HEK293 (cell line): ENCODE data around the gene EFNB1.

ENCODE experiments used
- CTCF ChIA-PET: fragments of 350-600 bp; formaldehyde crosslinking; extraction: SDS; loops from one replicate; lab custom pipeline; 2021; ENCODE audit warnings: antibody characterized with exemption; lab: Yijun Ruan, JAX
- POLR2A ChIA-PET: fragments of 300-600 bp; formaldehyde crosslinking; extraction: SDS; loops from one replicate; lab custom pipeline; 2020; ENCODE audit warnings: antibody characterized with exemption, inconsistent platforms; lab: Yijun Ruan, JAX
- H3K27ac ChIP-seq: fragments of 200-500 bp; sonication (Bioruptor generic); 2 replicates; pipeline ENCODE4 v1.5.1; 2014; ENCODE audit warnings: low read depth, low read length, control low read depth, inconsistent platforms; ENCODE audit errors: extremely low read depth
- H3K36me3 ChIP-seq, 2 experiments: fragments of 200-500 bp in 1 of 2; sonication (Bioruptor generic) in 1 of 2; 1 replicate in 1 of 2; 2 replicates in 1 of 2; pipeline ENCODE4 v1.5.1; 2014 to 2017; ENCODE audit warnings: inconsistent platforms in 2 of 2, low read length in 2 of 2; ENCODE audit not compliant: control insufficient read depth in 2 of 2, insufficient read depth in 1 of 2
- H3K4me1 ChIP-seq: fragments of 200-500 bp; sonication (Bioruptor generic); 2 replicates; pipeline ENCODE4 v1.5.1; 2014; ENCODE audit warnings: mild to moderate bottlenecking, low read length, inconsistent platforms; ENCODE audit not compliant: control insufficient read depth, insufficient read depth
- H3K4me3 ChIP-seq: 2 replicates; pipeline ENCODE4 v1.5.1; 2011; ENCODE audit warnings: low read depth, mild to moderate bottlenecking, control low read depth, low read length, moderate library complexity
- H3K9me3 ChIP-seq: fragments of 200-500 bp; sonication (Bioruptor generic); 2 replicates; pipeline ENCODE4 v1.5.1; 2014; ENCODE audit warnings: low read depth, low read length, inconsistent platforms; ENCODE audit not compliant: control insufficient read depth, insufficient read depth
- KLF1 ChIP-seq: fragments of 450-650 bp; formaldehyde crosslinking; IDR thresholded peaks from 2 replicates; pipeline ENCODE4 v1.5.1; 2016; ENCODE audit warnings: missing biosample characterization, missing genetic modification characterization
- KLF16 ChIP-seq: fragments of 450-650 bp; formaldehyde crosslinking; IDR thresholded peaks from 2 replicates; pipeline ENCODE4 v1.5.1; 2017; ENCODE audit warnings: missing biosample characterization, missing genetic modification characterization
- SP3 ChIP-seq: fragments of 450-650 bp; formaldehyde crosslinking; IDR thresholded peaks from 2 replicates; pipeline ENCODE4 v1.5.1; 2016; ENCODE audit warnings: missing biosample characterization, missing genetic modification characterization
- ZBTB20 ChIP-seq: fragments of 450-650 bp; formaldehyde crosslinking; IDR thresholded peaks from 2 replicates; pipeline ENCODE4 v1.5.1; 2016; ENCODE audit warnings: missing biosample characterization, missing genetic modification characterization
- ZBTB8A ChIP-seq: fragments of 450-650 bp; formaldehyde crosslinking; IDR thresholded peaks from 2 replicates; pipeline ENCODE4 v1.5.1; 2016; ENCODE audit warnings: missing biosample characterization, missing genetic modification characterization
- ZFP37 ChIP-seq: fragments of 450-650 bp; formaldehyde crosslinking; IDR thresholded peaks from 2 replicates; pipeline ENCODE4 v1.5.1; 2016; ENCODE audit warnings: missing biosample characterization, missing genetic modification characterization
- ZNF157 ChIP-seq: fragments of 450-650 bp; formaldehyde crosslinking; IDR thresholded peaks from 2 replicates; pipeline ENCODE4 v1.5.1; 2016; ENCODE audit warnings: missing biosample characterization, missing genetic modification characterization
- ZNF174 ChIP-seq: fragments of 450-650 bp; formaldehyde crosslinking; IDR thresholded peaks from 2 replicates; pipeline ENCODE4 v1.5.0; 2017; ENCODE audit warnings: missing biosample characterization, mild to moderate bottlenecking, missing genetic modification characterization
- ZNF2 ChIP-seq: fragments of 450-650 bp; formaldehyde crosslinking; IDR thresholded peaks from 2 replicates; pipeline ENCODE4 v1.5.1; 2016; ENCODE audit warnings: missing biosample characterization, missing genetic modification characterization
- ZNF239 ChIP-seq: fragments of 450-650 bp; formaldehyde crosslinking; IDR thresholded peaks from 2 replicates; pipeline ENCODE4 v1.5.1; 2016; ENCODE audit warnings: missing biosample characterization, missing genetic modification characterization
- ZNF391 ChIP-seq: fragments of 450-650 bp; formaldehyde crosslinking; IDR thresholded peaks from 2 replicates; pipeline ENCODE4 v1.5.1; 2016; ENCODE audit warnings: low read depth, missing biosample characterization, missing genetic modification characterization, borderline replicate concordance
- ZNF423 ChIP-seq: fragments of 450-650 bp; formaldehyde crosslinking; IDR thresholded peaks from 2 replicates; pipeline ENCODE4 v1.5.1; 2016; ENCODE audit warnings: missing biosample characterization, missing genetic modification characterization
- ZNF596 ChIP-seq: fragments of 450-650 bp; IDR thresholded peaks from 2 replicates; pipeline ENCODE4 v1.5.0; 2018; ENCODE audit warnings: missing biosample characterization, mild to moderate bottlenecking, missing genetic modification characterization, moderate library complexity
- ZNF626 ChIP-seq: fragments of 450-650 bp; sonication (Bioruptor Pico); formaldehyde crosslinking; IDR thresholded peaks from 2 replicates; pipeline ENCODE4 v1.5.1; 2018; ENCODE audit warnings: missing biosample characterization, missing genetic modification characterization, inconsistent platforms
- ZSCAN30 ChIP-seq: fragments of 450-650 bp; IDR thresholded peaks from 2 replicates; pipeline ENCODE4 v1.5.1; 2018; ENCODE audit warnings: missing biosample characterization, mild to moderate bottlenecking, missing genetic modification characterization, moderate library complexity
- TF ChIP-seq, protein P1 (sequence below): fragments of 450-650 bp; formaldehyde crosslinking; IDR thresholded peaks from 2 replicates; pipeline ENCODE4 v1.5.1; 2016; ENCODE audit warnings: missing biosample characterization, missing genetic modification characterization
- TF ChIP-seq, protein P2 (sequence below): fragments of 450-650 bp; formaldehyde crosslinking; IDR thresholded peaks from 2 replicates; pipeline ENCODE4 v1.5.1; 2017; ENCODE audit warnings: missing biosample characterization, missing genetic modification characterization
- TF ChIP-seq, protein P3 (sequence below): fragments of 450-650 bp; formaldehyde crosslinking; IDR thresholded peaks from 2 replicates; pipeline ENCODE4 v1.5.1; 2016; ENCODE audit warnings: missing biosample characterization, missing genetic modification characterization
- TF ChIP-seq, protein P4 (sequence below): fragments of 450-650 bp; formaldehyde crosslinking; IDR thresholded peaks from 2 replicates; pipeline ENCODE4 v1.5.1; 2016; ENCODE audit warnings: missing biosample characterization, missing genetic modification characterization
- TF ChIP-seq, protein P5 (sequence below): fragments of 450-650 bp; formaldehyde crosslinking; IDR thresholded peaks from 2 replicates; pipeline ENCODE4 v1.5.1; 2016; ENCODE audit warnings: missing biosample characterization, missing genetic modification characterization
- TF ChIP-seq, protein P6 (sequence below): fragments of 450-650 bp; formaldehyde crosslinking; conservative IDR thresholded peaks from 2 replicates; pipeline ENCODE4 v1.5.1; 2016; ENCODE audit warnings: low read depth, missing biosample characterization, missing genetic modification characterization

Gene EFNB1

DNA sequence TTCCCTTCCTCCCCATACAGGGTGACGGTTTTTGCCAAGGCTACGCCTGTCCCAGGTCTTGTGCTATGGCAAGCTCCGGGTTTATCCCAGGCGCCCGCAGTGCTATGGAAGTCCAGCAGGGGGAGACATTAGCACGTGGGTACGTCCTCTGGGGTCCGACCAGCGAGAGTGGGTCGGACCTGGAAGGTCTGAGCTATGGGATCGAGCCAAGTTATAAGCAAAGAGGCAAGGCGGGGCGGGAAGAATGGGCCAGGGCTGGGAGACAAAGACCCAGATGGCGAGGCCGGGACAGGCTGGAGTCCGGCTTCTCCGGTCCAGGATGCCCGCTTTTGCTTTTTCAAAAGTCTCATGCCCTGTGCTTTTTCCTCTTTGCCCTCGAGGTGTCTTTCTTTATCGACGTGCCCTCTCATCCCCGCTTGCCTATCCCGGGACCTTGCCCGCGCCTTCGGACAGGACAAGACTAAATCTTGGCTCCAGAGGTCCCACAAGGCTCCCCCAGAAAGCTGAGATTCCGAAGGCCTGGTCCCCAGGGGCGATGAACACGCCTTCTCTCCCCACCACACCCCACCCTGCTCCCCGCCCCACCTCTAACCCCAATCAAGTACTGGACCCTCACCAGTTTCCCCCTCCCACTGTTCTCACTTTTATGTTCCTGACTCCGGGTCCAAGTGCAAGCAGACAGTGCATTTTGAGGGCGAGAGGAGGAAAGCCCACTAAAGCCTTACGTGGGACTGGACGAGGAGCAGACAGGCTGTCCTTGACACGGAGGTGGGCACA lies 785 bp upstream of the EFNB1 start (continued):
- TF ChIP-seq, protein P1, sequence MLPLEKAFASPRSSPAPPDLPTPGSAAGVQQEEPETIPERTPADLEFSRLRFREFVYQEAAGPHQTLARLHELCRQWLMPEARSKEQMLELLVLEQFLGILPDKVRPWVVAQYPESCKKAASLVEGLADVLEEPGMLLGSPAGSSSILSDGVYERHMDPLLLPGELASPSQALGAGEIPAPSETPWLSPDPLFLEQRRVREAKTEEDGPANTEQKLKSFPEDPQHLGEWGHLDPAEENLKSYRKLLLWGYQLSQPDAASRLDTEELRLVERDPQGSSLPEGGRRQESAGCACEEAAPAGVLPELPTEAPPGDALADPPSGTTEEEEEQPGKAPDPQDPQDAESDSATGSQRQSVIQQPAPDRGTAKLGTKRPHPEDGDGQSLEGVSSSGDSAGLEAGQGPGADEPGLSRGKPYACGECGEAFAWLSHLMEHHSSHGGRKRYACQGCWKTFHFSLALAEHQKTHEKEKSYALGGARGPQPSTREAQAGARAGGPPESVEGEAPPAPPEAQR (tag by site-specific recombination) = no peak
- TF ChIP-seq SP3 (tag by site-specific recombination) (no peak), ZNF423 (tag by site-specific recombination) (no peak), ZSCAN30 (peak; percentile 53; the same call in 1 of the 2 replicates), ZNF157 (no peak), ZNF174 (tag by site-specific recombination) (no peak), ZNF596 (no peak), ZNF626 (no peak), ZBTB8A (no peak), ZNF239 (tag by site-specific recombination) (no peak), ZNF391 (no peak)
- TF ChIP-seq, protein P2, sequence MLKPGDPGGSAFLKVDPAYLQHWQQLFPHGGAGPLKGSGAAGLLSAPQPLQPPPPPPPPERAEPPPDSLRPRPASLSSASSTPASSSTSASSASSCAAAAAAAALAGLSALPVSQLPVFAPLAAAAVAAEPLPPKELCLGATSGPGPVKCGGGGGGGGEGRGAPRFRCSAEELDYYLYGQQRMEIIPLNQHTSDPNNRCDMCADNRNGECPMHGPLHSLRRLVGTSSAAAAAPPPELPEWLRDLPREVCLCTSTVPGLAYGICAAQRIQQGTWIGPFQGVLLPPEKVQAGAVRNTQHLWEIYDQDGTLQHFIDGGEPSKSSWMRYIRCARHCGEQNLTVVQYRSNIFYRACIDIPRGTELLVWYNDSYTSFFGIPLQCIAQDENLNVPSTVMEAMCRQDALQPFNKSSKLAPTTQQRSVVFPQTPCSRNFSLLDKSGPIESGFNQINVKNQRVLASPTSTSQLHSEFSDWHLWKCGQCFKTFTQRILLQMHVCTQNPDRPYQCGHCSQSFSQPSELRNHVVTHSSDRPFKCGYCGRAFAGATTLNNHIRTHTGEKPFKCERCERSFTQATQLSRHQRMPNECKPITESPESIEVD (tag by site-specific recombination) = no peak
- TF ChIP-seq, protein P3, sequence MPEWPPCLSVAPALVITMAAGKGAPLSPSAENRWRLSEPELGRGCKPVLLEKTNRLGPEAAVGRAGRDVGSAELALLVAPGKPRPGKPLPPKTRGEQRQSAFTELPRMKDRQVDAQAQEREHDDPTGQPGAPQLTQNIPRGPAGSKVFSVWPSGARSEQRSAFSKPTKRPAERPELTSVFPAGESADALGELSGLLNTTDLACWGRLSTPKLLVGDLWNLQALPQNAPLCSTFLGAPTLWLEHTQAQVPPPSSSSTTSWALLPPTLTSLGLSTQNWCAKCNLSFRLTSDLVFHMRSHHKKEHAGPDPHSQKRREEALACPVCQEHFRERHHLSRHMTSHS (tag by site-specific recombination) = no peak
- TF ChIP-seq, all 188 proteins: peak for 18

DNA sequence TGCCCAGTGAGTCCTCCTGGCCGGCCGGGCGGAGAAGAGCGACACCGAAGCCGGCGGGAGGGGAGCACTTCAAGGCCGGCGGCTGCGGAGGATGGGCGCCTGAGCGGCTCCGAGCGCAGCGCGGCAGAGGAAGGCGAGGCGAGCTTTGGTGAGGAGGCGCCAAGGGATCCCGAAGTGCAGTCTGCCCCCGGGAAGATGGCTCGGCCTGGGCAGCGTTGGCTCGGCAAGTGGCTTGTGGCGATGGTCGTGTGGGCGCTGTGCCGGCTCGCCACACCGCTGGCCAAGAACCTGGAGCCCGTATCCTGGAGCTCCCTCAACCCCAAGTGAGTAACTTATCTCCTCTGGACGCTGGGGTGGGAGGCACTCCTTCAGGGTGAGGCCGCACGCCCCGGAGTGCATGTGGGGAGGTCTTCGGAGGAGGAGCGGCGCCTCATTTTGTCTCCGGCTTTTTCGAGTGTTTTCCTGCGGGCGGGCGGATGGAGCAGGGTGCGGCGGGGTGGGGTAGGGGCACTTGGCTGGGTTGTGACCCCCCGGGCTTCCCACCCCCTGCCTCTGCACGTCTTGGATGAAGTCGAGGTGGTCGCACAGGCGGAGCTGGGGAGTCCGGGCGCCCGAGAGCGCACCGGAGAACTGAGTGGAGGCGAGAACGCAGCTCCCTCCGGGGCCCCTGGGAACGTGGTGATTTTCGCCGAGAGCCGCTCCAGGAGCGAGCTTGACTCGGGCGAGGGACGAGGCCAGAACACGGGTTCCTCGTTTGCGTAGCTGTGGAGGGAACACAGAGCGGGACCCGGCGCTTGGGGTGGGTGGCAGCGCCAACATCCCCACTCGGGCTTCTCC lies 979 bp downstream of the EFNB1 start:
- Histone ChIP-seq H3K4me3 (peak overlapping the region; percentile 58), H3K9me3 (no peaks in the 10 kb centered on the region), H3K27ac (peak overlapping the region; percentile 48; the same call in 1 of the 2 replicates), H3K4me1 (no peaks in the 10 kb centered on the region; the same call in 1 of the 2 replicates), H3K36me3 (no peaks in the 10 kb centered on the region)
- POLR2A ChIA-PET = interaction anchor here (0.5 to 3.1 kb wide), 18 partner anchors 26 to 1303 kb away, joined by 3 to 34 read pairs (median 7); partner anchors contain the start of genes IGBP1 and PJA1
- CTCF ChIA-PET = interaction anchor here (0.6 to 5.8 kb wide), 8 partner anchors 9 to 557 kb away, joined by 3 to 137 read pairs (median 18); no protein-coding TSS in a partner anchor
- TF ChIP-seq, protein P4, sequence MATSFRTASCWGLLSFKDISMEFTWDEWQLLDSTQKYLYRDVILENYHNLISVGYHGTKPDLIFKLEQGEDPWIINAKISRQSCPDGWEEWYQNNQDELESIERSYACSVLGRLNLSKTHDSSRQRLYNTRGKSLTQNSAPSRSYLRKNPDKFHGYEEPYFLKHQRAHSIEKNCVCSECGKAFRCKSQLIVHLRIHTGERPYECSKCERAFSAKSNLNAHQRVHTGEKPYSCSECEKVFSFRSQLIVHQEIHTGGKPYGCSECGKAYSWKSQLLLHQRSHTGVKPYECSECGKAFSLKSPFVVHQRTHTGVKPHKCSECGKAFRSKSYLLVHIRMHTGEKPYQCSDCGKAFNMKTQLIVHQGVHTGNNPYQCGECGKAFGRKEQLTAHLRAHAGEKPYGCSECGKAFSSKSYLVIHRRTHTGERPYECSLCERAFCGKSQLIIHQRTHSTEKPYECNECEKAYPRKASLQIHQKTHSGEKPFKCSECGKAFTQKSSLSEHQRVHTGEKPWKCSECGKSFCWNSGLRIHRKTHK (tag by site-specific recombination) = no peak
- TF ChIP-seq, protein P5, sequence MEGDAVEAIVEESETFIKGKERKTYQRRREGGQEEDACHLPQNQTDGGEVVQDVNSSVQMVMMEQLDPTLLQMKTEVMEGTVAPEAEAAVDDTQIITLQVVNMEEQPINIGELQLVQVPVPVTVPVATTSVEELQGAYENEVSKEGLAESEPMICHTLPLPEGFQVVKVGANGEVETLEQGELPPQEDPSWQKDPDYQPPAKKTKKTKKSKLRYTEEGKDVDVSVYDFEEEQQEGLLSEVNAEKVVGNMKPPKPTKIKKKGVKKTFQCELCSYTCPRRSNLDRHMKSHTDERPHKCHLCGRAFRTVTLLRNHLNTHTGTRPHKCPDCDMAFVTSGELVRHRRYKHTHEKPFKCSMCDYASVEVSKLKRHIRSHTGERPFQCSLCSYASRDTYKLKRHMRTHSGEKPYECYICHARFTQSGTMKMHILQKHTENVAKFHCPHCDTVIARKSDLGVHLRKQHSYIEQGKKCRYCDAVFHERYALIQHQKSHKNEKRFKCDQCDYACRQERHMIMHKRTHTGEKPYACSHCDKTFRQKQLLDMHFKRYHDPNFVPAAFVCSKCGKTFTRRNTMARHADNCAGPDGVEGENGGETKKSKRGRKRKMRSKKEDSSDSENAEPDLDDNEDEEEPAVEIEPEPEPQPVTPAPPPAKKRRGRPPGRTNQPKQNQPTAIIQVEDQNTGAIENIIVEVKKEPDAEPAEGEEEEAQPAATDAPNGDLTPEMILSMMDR (tag by site-specific recombination) = peak; percentile 12; the same call in 1 of the 2 replicates
- TF ChIP-seq ZFP37 (peak; percentile 4; the same call in 1 of the 2 replicates), KLF1 (tag by site-specific recombination) (0 out of 2 replicates have a peak, but pooled peaks have one; percentile 14), ZNF423 (tag by site-specific recombination) (peak; percentile 28; the same call in 1 of the 2 replicates), ZBTB20 (tag by site-specific recombination) (peak; percentile 29; the same call in 1 of the 2 replicates), KLF16 (0 out of 2 replicates have a peak, but pooled peaks have one; percentile 22), ZNF2 (tag by site-specific recombination) (no peak)
- TF ChIP-seq, protein P6, sequence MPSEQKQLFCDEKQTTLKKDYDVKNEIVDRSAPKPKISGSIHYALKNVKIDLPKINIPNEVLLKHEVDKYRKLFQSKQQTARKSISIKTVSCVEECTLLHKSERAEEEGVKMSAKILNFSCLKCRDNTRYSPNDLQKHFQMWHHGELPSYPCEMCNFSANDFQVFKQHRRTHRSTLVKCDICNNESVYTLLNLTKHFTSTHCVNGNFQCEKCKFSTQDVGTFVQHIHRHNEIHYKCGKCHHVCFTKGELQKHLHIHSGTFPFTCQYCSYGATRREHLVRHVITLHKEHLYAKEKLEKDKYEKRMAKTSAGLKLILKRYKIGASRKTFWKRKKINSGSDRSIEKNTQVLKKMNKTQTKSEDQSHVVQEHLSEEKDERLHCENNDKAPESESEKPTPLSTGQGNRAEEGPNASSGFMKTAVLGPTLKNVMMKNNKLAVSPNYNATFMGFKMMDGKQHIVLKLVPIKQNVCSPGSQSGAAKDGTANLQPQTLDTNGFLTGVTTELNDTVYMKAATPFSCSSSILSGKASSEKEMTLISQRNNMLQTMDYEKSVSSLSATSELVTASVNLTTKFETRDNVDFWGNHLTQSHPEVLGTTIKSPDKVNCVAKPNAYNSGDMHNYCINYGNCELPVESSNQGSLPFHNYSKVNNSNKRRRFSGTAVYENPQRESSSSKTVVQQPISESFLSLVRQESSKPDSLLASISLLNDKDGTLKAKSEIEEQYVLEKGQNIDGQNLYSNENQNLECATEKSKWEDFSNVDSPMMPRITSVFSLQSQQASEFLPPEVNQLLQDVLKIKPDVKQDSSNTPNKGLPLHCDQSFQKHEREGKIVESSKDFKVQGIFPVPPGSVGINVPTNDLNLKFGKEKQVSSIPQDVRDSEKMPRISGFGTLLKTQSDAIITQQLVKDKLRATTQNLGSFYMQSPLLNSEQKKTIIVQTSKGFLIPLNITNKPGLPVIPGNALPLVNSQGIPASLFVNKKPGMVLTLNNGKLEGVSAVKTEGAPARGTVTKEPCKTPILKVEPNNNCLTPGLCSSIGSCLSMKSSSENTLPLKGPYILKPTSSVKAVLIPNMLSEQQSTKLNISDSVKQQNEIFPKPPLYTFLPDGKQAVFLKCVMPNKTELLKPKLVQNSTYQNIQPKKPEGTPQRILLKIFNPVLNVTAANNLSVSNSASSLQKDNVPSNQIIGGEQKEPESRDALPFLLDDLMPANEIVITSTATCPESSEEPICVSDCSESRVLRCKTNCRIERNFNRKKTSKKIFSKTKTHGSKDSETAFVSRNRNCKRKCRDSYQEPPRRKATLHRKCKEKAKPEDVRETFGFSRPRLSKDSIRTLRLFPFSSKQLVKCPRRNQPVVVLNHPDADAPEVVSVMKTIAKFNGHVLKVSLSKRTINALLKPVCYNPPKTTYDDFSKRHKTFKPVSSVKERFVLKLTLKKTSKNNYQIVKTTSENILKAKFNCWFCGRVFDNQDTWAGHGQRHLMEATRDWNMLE (tag by site-specific recombination) = no peak
